ENCODE data around the gene MYO15B.

The MYO15B gene

DNA sequence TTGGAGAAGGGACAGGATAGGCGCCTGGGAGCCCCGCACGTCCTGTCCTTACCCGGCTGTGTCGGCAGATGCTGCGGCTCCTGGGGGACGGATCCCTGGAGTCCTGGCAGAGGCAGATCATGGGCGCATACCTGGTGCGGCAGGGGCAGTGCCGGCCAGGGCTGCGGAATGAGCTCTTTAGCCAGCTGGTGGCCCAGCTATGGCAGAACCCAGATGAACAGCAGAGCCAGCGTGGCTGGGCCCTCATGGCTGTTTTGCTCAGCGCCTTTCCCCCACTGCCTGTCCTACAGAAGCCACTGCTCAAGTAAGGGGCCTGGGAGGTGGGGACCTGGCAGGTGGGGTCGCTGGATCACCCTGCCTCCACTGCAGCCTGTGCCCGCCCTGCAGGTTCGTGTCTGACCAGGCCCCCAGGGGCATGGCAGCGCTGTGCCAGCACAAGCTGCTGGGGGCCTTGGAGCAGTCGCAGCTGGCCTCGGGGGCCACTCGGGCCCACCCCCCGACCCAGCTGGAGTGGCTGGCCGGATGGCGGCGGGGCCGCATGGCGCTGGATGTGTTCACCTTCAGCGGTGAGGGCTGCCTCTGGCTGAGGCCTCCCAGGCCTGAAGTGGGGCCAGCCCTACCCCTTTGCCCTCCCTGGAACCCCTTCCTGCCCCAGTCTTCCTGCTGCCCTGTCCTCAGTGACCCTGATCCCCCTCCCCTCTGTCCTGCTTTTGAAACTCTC is 25.5 kb downstream of the MYO15B start:
- DNase-seq (ENCODE audit: low read depth): no peak
- TF ChIP-seq, protein P1, sequence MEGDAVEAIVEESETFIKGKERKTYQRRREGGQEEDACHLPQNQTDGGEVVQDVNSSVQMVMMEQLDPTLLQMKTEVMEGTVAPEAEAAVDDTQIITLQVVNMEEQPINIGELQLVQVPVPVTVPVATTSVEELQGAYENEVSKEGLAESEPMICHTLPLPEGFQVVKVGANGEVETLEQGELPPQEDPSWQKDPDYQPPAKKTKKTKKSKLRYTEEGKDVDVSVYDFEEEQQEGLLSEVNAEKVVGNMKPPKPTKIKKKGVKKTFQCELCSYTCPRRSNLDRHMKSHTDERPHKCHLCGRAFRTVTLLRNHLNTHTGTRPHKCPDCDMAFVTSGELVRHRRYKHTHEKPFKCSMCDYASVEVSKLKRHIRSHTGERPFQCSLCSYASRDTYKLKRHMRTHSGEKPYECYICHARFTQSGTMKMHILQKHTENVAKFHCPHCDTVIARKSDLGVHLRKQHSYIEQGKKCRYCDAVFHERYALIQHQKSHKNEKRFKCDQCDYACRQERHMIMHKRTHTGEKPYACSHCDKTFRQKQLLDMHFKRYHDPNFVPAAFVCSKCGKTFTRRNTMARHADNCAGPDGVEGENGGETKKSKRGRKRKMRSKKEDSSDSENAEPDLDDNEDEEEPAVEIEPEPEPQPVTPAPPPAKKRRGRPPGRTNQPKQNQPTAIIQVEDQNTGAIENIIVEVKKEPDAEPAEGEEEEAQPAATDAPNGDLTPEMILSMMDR (IDR thresholded peaks at IDR 0.05; ENCODE audit: control insufficient read depth, extremely low read depth, insufficient read depth): no peak
- H3K4me3 ChIP-seq (ENCODE audit: low read depth, low read length): no peak overlapping the region

- no peak for DNase-seq (ENCODE audit: low read depth)
- H3K4me3 ChIP-seq (ENCODE audit: low read depth, low read length): no peak overlapping the region
- TF ChIP-seq, protein P1 (IDR thresholded peaks at IDR 0.05; ENCODE audit: control insufficient read depth, extremely low read depth, insufficient read depth): no peak
Measured at GRCh38 chr17:75614006-75614405, 26.4 kb downstream of the MYO15B start.

GRCh38 chr17:75614556-75615270 is 27.1 kb downstream of the MYO15B start:
- TF ChIP-seq, protein P1 (IDR thresholded peaks at IDR 0.05; ENCODE audit: control insufficient read depth, extremely low read depth, insufficient read depth): no peak
- no peak overlapping the region for H3K4me3 ChIP-seq (ENCODE audit: low read depth, low read length)
- no peak for DNase-seq (ENCODE audit: low read depth)

DNA sequence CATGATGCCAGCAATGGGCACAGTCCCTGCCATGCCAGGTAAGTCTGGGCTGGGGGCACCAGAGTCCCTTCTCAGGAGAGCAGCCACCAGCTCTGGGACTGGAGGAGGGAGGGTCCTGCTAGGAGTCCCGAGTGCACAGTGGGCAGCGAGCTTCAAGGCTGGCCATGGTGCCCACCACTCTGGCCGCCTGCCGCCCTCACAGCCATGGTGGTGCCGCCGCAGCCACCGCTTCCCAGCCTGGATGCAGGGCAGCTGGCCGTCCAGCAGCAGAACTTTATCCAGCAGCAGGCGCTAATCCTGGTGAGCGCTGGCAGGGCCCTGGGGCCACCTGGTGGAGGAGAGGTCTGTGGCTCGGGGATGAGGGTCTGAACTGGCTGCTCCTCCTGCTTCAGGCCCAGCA is 27.7 kb downstream of the MYO15B start:
- no peak overlapping the region for H3K4me3 ChIP-seq (ENCODE audit: low read depth, low read length)
- TF ChIP-seq, protein P1 (IDR thresholded peaks at IDR 0.05; ENCODE audit: control insufficient read depth, extremely low read depth, insufficient read depth): no peak
- no peak for DNase-seq (ENCODE audit: low read depth)

DNA sequence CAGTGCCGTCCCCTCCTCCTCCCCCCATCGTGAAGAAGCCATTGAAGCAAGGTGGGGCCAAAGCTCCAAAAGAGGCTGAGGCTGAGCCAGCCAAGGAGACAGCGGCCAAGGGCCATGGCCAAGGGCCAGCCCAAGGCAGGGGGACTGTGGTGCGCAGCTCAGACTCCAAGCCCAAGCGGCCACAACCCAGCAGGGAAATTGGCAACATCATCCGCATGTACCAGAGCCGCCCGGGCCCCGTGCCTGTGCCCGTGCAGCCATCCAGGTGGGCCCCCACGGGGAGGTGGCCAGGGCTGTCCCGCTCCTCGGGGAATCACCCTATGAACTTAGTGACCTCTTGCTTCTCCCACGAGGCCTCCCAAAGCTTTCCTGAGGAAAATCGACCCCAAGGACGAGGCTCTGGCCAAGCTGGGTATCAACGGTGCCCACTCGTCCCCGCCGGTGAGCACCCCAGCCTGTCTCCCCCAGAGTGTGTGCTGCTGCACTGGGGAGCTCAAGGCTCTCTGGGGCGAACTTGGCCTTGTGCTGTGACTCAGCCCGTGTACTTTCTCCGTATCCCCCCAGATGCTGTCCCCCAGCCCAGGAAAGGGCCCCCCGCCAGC is 29.0 kb downstream of the MYO15B start:
- H3K4me3 ChIP-seq (ENCODE audit: low read depth, low read length): no peak overlapping the region
- TF ChIP-seq, protein P1 (IDR thresholded peaks at IDR 0.05; ENCODE audit: control insufficient read depth, extremely low read depth, insufficient read depth): no peak
- DNase-seq (ENCODE audit: low read depth): no peak

GRCh38 chr17:75617218-75617617 is 29.6 kb downstream of the MYO15B start:
- no peak for DNase-seq (ENCODE audit: low read depth)
- TF ChIP-seq, protein P1 (IDR thresholded peaks at IDR 0.05; ENCODE audit: control insufficient read depth, extremely low read depth, insufficient read depth): no peak

More at GRCh38 chr17:75617218-75617617, 29.6 kb downstream of the MYO15B start:
- no peak overlapping the region for H3K4me3 ChIP-seq (ENCODE audit: low read depth, low read length)

All from LNCaP clone FGC (cell line).